Brain microvascular endothelial cell (primary cell): Measurements from ENCODE around the gene SH2D4B.

ENCODE experiments used
- DNase-seq: peaks from one replicate; pipeline ENCODE4 v3.0.0-alpha.2; 2020
- H3K27ac ChIP-seq: fragments of 250-450 bp; sonication (Bioruptor Pico); 2 replicates; pipeline ENCODE4 v1.5.1; 2020; ENCODE audit warnings: mild to moderate bottlenecking, moderate library complexity
- H3K27me3 ChIP-seq: fragments of 250-450 bp; sonication (Bioruptor Pico); replicated peaks from 2 replicates; pipeline ENCODE4 v1.5.1; 2020; ENCODE audit warnings: mild to moderate bottlenecking
- H3K36me3 ChIP-seq: fragments of 250-450 bp; sonication (Bioruptor Pico); replicated peaks from 2 replicates; pipeline ENCODE4 v1.5.1; 2020; ENCODE audit warnings: mild to moderate bottlenecking
- H3K4me3 ChIP-seq: 2 replicates; pipeline ENCODE4 v1.5.1; 2011; ENCODE audit warnings: low read depth, mild to moderate bottlenecking, control low read depth, low read length, moderate library complexity
- in situ Hi-C: cut with HindIII; loops from 2 replicates; pipeline ENCODE4 v1.10.0; 2017; ENCODE audit warnings: low sequenced_read_pairs, low pct_ligation_motif_present
- TF ChIP-seq, protein P1 (sequence below): IDR thresholded peaks from 2 replicates; pipeline ENCODE4 v1.5.1; 2011; ENCODE audit warnings: low read depth, mild to moderate bottlenecking, moderate library complexity, low read length, control low read depth, inconsistent platforms; ENCODE audit errors: missing control alignments

SH2D4B gene

DNA sequence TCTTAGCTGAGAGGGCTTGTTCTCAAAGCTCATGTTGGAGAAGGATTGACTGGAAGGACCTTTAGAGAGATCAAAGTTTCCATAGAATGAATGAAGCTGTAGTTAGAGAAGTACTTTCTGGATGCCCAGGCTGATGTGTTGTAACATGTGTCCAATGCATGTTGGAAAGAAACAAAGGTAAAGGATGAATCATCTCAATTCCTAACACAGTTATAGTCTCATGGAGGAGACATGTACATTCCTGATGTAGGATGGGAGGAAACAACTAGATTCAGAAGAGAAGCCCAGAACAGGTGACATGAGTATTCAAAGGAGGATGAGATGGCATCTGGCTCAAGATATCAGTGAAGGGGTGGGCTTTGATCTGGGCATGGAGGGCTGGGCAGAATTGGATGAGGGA, 152.7 kb downstream of the SH2D4B start:
- no peak for DNase-seq
- in situ Hi-C loops: no loop called here
- TF ChIP-seq, protein P1, sequence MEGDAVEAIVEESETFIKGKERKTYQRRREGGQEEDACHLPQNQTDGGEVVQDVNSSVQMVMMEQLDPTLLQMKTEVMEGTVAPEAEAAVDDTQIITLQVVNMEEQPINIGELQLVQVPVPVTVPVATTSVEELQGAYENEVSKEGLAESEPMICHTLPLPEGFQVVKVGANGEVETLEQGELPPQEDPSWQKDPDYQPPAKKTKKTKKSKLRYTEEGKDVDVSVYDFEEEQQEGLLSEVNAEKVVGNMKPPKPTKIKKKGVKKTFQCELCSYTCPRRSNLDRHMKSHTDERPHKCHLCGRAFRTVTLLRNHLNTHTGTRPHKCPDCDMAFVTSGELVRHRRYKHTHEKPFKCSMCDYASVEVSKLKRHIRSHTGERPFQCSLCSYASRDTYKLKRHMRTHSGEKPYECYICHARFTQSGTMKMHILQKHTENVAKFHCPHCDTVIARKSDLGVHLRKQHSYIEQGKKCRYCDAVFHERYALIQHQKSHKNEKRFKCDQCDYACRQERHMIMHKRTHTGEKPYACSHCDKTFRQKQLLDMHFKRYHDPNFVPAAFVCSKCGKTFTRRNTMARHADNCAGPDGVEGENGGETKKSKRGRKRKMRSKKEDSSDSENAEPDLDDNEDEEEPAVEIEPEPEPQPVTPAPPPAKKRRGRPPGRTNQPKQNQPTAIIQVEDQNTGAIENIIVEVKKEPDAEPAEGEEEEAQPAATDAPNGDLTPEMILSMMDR: no peak

GRCh38 chr10:80691441-80691840, 153.7 kb downstream of the SH2D4B start:
- no peak overlapping the region for H3K27ac ChIP-seq
- no peaks in the 10 kb centered on the region for H3K36me3 ChIP-seq
- TF ChIP-seq, protein P1: no peak
- in situ Hi-C loops: no loop called here
- H3K4me3 ChIP-seq: no peak overlapping the region
- H3K27me3 ChIP-seq: no peaks in the 10 kb centered on the region
- DNase-seq: no peak

More for the DNA sequence above, 152.7 kb downstream of the SH2D4B start:
- H3K36me3 ChIP-seq: no peaks in the 10 kb centered on the region
- no peaks in the 10 kb centered on the region for H3K27me3 ChIP-seq
- H3K4me3 ChIP-seq: no peak overlapping the region
- H3K27ac ChIP-seq: no peak overlapping the region

DNA sequence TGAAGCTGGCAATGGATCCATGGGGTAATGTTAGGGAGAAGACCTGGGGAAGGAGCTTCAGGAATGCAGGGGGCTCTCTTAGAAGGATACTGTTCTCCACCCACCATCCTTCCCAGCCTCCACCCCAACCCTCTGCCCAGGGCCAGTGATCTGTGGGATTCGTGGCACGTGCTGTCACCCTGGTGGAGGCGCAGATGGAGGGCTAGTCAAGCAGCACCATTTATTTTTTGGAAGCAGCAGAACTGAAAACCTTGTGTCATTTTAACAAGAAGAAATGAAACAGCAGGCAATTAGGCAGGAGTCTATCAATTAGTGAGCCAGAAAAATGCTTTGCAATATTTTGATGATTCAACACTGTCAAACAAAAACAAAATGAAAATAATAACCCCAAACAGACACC, 155.9 kb downstream of the SH2D4B start:
- TF ChIP-seq, protein P1: no peak
- Histone ChIP-seq H3K27me3 (no peaks in the 10 kb centered on the region), H3K4me3 (no peak overlapping the region), H3K27ac (no peak overlapping the region), H3K36me3 (no peaks in the 10 kb centered on the region)
- no peak for DNase-seq
- in situ Hi-C loops: no loop called here

DNA sequence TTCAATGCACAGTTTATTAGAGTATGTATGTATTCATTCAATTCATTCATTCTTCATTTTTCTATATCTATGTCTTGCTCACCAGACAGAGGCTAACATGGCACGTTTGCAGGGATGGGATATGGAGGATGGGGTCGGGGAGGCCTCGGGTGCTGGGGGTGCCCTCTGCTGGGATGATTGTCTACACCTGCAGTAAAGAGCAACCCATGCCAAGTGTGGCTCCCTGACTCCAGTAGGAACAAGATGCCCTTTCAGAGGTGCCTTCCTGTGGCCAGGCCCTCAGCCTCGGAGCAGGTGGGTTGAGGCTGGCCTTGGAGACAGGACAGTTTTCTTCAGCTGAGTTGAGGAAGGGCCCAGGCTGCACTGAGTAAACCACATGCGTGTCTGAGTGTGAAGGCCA, 157.2 kb downstream of the SH2D4B start:
- Histone ChIP-seq H3K4me3 (no peak overlapping the region), H3K36me3 (no peaks in the 10 kb centered on the region), H3K27ac (no peak overlapping the region), H3K27me3 (no peaks in the 10 kb centered on the region)
- no peak for DNase-seq
- TF ChIP-seq, protein P1: no peak
- in situ Hi-C loops: no loop called here
